ENCODE measurements around the gene HIVEP1. TPM values are rescaled to one million over a fixed set of nuclear protein-coding genes. Genes with fewer than 3 reads are reported as not detected.

HIVEP1 gene
- total RNA-seq, 5 donors from 2014 or later (not counting 1 experiment from before 2014, with no cell fraction given) = 20.0 to 73.1 (median 29.5) TPM

DNA sequence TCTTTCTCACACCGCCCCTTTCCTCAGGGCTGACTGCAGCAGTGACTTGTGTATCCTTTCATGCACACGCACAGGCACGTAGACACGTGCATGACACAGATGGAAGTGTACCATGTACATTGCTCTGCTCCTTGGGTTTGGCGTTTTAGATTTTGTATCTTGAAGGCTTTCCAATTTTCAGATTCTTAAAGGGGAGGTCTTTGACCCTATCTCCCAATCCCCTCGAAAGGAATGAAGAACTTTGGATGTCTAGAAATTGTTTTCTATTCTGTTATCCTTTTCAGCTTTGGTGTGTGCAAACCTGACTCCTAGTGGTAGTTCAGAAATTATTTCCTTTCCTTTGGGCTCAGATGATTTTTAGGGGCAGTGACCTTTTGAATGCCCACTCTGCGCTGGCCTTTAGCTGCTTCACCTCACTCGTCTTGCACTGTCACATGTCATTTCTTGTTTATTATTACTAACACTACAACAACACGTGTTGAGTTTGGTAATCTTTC, 63.0 kb downstream of the HIVEP1 start:
- H3K9me3 ChIP-seq = no peaks in the 10 kb centered on the region
- no peak overlapping the region for H3K27ac ChIP-seq (ENCODE audit: low read length)
- Mint-ChIP-seq H3K27ac (no peak overlapping the region), H3K36me3 (peaks cover 12% of the 10 kb centered on the region), H3K4me1 (peaks cover 48 to 62% (median 56%) of the 10 kb centered on the region in 3 donors), H3K4me3 (no peak overlapping the region), H3K27me3 (no peaks in the 10 kb centered on the region), H3K9me3 (no peaks in the 10 kb centered on the region)
- no peak overlapping the region for H3K4me3 ChIP-seq (ENCODE audit: control insufficient read depth in 1 of 2, extremely low read depth in 1 of 2, low read length in 1 of 2)
- ChIA-PET CTCF (interaction anchor here (0.6 to 1.2 kb wide), 13 partner anchors 9 to 420 kb away, joined by 3 to 7 read pairs (median 3); no protein-coding TSS in a partner anchor), POLR2A (interaction anchor here in 1 of 2 donors (0.7 kb wide), 2 partner anchors 371 to 985 kb away, joined by 4 to 5 read pairs; no protein-coding TSS in a partner anchor)
- H3K27me3 ChIP-seq (replicated peaks in 1 of 2; ENCODE audit: control insufficient read depth in 2 of 2, extremely low read depth in 1 of 2, insufficient read depth in 2 of 2, low read length in 1 of 2) = no peaks in the 10 kb centered on the region
- ATAC-seq (replicated peaks in 1 of 4) = peak; percentile 35 to 92 (median 68)
- DNase-seq = peak in 18 of 35 experiments; percentile 4 to 41 (median 15)
- WGBS (ENCODE audit: insufficient coverage) = 90% methylated on average over 4 of the region's 9 CpGs
- no peaks in the 10 kb centered on the region for H3K36me3 ChIP-seq (ENCODE audit: control insufficient read depth in 2 of 2, extremely low read depth in 1 of 2, insufficient read depth in 1 of 2, low read length in 1 of 2)
- peaks cover 5 to 20% of the 10 kb centered on the region in 2 experiments for H3K4me1 ChIP-seq (ENCODE audit: control insufficient read depth in 1 of 2, extremely low read depth in 1 of 2, insufficient read depth in 2 of 2, low read length in 2 of 2)

DNA sequence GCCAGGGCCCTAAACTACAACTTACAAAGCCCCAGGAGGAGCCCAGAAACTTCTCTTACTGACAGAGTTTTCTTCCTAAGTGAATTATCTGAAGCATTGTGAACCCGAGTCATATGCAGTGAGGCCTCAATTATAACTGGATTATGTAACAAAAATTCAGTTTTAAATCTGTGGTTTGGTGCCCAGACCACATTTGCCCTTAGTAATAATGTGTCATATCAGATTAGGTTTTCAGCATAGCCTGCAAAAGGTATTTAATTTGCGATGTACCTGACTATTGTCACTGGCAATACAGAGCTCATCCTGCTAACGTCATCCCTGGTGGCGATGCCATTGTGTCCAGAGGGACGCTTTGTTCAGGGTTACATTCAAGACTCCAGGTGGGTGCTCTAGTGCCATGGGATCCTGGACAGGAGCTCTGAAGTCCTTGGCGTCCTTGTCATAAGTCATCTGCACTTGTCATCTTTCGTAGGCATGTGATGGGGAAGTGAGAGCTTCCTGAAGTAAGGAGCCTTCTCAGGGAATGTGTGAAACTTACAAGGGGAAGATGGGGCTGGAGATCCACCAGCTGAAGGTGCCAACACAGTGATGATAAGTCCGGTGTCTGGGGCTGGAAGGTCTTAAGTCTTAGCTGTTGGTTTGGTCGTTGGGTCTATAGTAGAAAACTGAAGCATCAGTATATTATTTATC, 65.1 kb downstream of the HIVEP1 start:
- Mint-ChIP-seq H3K9me3 (no peaks in the 10 kb centered on the region), H3K4me1 (peaks cover 56 to 65% (median 58%) of the 10 kb centered on the region in 3 donors), H3K27ac (peak overlapping the region in 1 of 2 donors; percentile 2), H3K27me3 (no peaks in the 10 kb centered on the region), H3K4me3 (no peak overlapping the region), H3K36me3 (peaks cover 18% of the 10 kb centered on the region)
- Histone ChIP-seq H3K4me1 (ENCODE audit: control insufficient read depth in 1 of 2, extremely low read depth in 1 of 2, insufficient read depth in 2 of 2, low read length in 2 of 2) (peaks cover 2 to 15% of the 10 kb centered on the region in 2 experiments), H3K27ac (ENCODE audit: low read length) (no peak overlapping the region), H3K9me3 (no peaks in the 10 kb centered on the region), H3K4me3 (ENCODE audit: control insufficient read depth in 1 of 2, extremely low read depth in 1 of 2, low read length in 1 of 2) (no peak overlapping the region), H3K36me3 (ENCODE audit: control insufficient read depth in 2 of 2, extremely low read depth in 1 of 2, insufficient read depth in 1 of 2, low read length in 1 of 2) (no peaks in the 10 kb centered on the region), H3K27me3 (replicated peaks in 1 of 2; ENCODE audit: control insufficient read depth in 2 of 2, extremely low read depth in 1 of 2, insufficient read depth in 2 of 2, low read length in 1 of 2) (no peaks in the 10 kb centered on the region)
- CTCF ChIA-PET = no interaction called here
- DNase-seq = no peak
- WGBS (ENCODE audit: insufficient coverage) = 100% methylated on average over 6 of the region's 9 CpGs
- no peak for ATAC-seq (replicated peaks in 1 of 4)
- POLR2A ChIA-PET = interaction anchor here in 1 of 2 donors (0.6 kb wide), 2 partner anchors 183 to 312 kb away, joined by 3 to 6 read pairs; no protein-coding TSS in a partner anchor

DNA sequence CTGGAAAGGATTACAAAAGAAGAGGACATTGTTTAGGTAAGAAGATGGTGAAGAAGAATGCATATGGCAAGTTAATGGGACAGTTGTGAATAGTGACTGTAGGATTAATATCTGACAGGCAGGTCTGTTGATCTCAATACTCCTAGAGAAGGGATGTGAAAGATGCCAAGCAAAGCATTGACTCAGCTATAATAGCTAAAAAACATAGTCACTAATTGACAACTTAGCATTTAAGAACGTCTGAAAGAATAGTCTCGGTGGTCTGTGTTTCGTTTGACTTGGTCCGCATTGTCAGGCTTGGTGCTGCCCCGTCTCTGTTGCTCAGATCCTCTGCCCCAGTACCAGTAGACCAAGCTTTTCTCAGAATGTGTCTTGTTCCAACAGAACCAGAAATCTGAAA, 65.9 kb downstream of the HIVEP1 start:
- Histone ChIP-seq H3K4me1 (ENCODE audit: control insufficient read depth in 1 of 2, extremely low read depth in 1 of 2, insufficient read depth in 2 of 2, low read length in 2 of 2) (peaks cover 2 to 17% of the 10 kb centered on the region in 2 experiments), H3K27ac (ENCODE audit: low read length) (no peak overlapping the region), H3K36me3 (ENCODE audit: control insufficient read depth in 2 of 2, extremely low read depth in 1 of 2, insufficient read depth in 1 of 2, low read length in 1 of 2) (no peaks in the 10 kb centered on the region), H3K27me3 (replicated peaks in 1 of 2; ENCODE audit: control insufficient read depth in 2 of 2, extremely low read depth in 1 of 2, insufficient read depth in 2 of 2, low read length in 1 of 2) (no peaks in the 10 kb centered on the region), H3K4me3 (ENCODE audit: control insufficient read depth in 1 of 2, extremely low read depth in 1 of 2, low read length in 1 of 2) (no peak overlapping the region), H3K9me3 (no peaks in the 10 kb centered on the region)
- Mint-ChIP-seq H3K4me1 (peaks cover 56 to 62% (median 59%) of the 10 kb centered on the region in 3 donors), H3K27ac (no peak overlapping the region), H3K36me3 (peaks cover 18% of the 10 kb centered on the region), H3K9me3 (no peaks in the 10 kb centered on the region), H3K4me3 (no peak overlapping the region), H3K27me3 (no peaks in the 10 kb centered on the region)
- DNase-seq = no peak
- POLR2A ChIA-PET = interaction anchor here in 1 of 2 donors (0.7 kb wide), 1 partner anchor 567 kb away, joined by 7 read pairs; no protein-coding TSS in a partner anchor
- ATAC-seq (replicated peaks in 1 of 4) = no peak
- CTCF ChIA-PET = no interaction called here
- 100% methylated on average over 5 of the region's 5 CpGs for WGBS (ENCODE audit: insufficient coverage)

DNA sequence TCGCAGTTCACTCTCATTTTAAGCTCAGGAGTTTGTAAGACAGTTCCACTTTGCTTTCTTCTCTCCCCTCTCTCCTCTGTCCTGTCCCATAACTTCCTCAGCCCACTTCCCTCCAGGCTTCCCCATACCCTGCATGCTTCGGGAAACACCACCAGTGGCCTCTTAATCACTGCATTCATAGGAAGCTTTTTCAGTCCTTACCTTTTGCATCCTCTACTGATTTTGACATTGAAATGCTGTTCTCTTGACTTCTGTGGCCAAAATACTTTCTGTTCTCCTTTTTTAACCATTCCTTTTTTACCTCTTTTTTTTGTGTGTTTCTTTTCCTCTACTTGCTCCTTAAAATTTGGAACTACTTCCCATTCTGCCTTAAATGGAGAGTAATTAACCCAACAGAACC, 69.7 kb downstream of the HIVEP1 start:
- no peak for DNase-seq
- Histone ChIP-seq H3K4me1 (ENCODE audit: control insufficient read depth in 1 of 2, extremely low read depth in 1 of 2, insufficient read depth in 2 of 2, low read length in 2 of 2) (peaks cover 0 to 4% of the 10 kb centered on the region in 2 experiments), H3K27ac (ENCODE audit: low read length) (no peak overlapping the region), H3K27me3 (replicated peaks in 1 of 2; ENCODE audit: control insufficient read depth in 2 of 2, extremely low read depth in 1 of 2, insufficient read depth in 2 of 2, low read length in 1 of 2) (no peaks in the 10 kb centered on the region), H3K4me3 (ENCODE audit: control insufficient read depth in 1 of 2, extremely low read depth in 1 of 2, low read length in 1 of 2) (no peak overlapping the region), H3K36me3 (ENCODE audit: control insufficient read depth in 2 of 2, extremely low read depth in 1 of 2, insufficient read depth in 1 of 2, low read length in 1 of 2) (no peaks in the 10 kb centered on the region), H3K9me3 (no peaks in the 10 kb centered on the region)
- H3K27me3 Mint-ChIP-seq = no peaks in the 10 kb centered on the region
- no peaks in the 10 kb centered on the region for H3K9me3 Mint-ChIP-seq
- ChIA-PET CTCF (no interaction called here), POLR2A (interaction anchor here in 1 of 2 donors (1.0 kb wide), 1 partner anchor 10 kb away, joined by 4 read pairs; no protein-coding TSS in a partner anchor)
- H3K27ac Mint-ChIP-seq = no peak overlapping the region
- ATAC-seq (replicated peaks in 1 of 4) = no peak
- WGBS (ENCODE audit: insufficient coverage) = 100% methylated on average over 2 of the region's 2 CpGs
- H3K4me1 Mint-ChIP-seq = peaks cover 56 to 63% (median 61%) of the 10 kb centered on the region in 3 donors
- peaks cover 15% of the 10 kb centered on the region for H3K36me3 Mint-ChIP-seq
- no peak overlapping the region for H3K4me3 Mint-ChIP-seq

DNA sequence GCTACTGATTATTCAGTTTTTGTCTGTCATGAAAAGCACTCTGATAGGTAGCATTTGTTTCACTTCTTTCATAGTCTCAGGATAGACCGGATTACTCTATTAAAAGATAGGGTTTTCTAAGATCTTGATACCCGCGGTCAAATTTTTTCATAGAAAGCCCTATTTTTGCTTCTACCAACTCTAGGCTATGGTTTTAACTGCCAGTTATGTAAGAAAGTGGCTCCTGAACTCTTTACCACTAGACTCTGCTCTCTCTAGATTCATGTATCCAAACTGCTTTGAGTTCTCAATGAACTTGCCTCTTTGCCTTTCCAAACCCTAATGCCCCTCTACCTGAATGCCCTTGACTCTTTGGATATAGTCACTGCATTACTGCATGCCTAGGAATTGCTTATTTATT, 70.3 kb downstream of the HIVEP1 start:
- H3K4me1 ChIP-seq (ENCODE audit: control insufficient read depth in 1 of 2, extremely low read depth in 1 of 2, insufficient read depth in 2 of 2, low read length in 2 of 2) = peaks cover 0 to 4% of the 10 kb centered on the region in 2 experiments
- no peak for ATAC-seq (replicated peaks in 1 of 4)
- DNase-seq = no peak
- H3K36me3 Mint-ChIP-seq = peaks cover 15% of the 10 kb centered on the region
- ChIA-PET POLR2A (no interaction called here), CTCF (no interaction called here)
- H3K9me3 Mint-ChIP-seq = no peaks in the 10 kb centered on the region
- no peak overlapping the region for H3K27ac Mint-ChIP-seq
- no CpG with 5 or more reads among the region's 3 CpGs for WGBS (ENCODE audit: insufficient coverage)
- H3K9me3 ChIP-seq = no peaks in the 10 kb centered on the region
- no peak overlapping the region for H3K4me3 Mint-ChIP-seq
- no peaks in the 10 kb centered on the region for H3K27me3 ChIP-seq (replicated peaks in 1 of 2; ENCODE audit: control insufficient read depth in 2 of 2, extremely low read depth in 1 of 2, insufficient read depth in 2 of 2, low read length in 1 of 2)
- no peaks in the 10 kb centered on the region for H3K36me3 ChIP-seq (ENCODE audit: control insufficient read depth in 2 of 2, extremely low read depth in 1 of 2, insufficient read depth in 1 of 2, low read length in 1 of 2)
- no peak overlapping the region for H3K27ac ChIP-seq (ENCODE audit: low read length)
- H3K27me3 Mint-ChIP-seq = no peaks in the 10 kb centered on the region
- H3K4me1 Mint-ChIP-seq = peaks cover 56 to 63% (median 58%) of the 10 kb centered on the region in 3 donors
- no peak overlapping the region for H3K4me3 ChIP-seq (ENCODE audit: control insufficient read depth in 1 of 2, extremely low read depth in 1 of 2, low read length in 1 of 2)

DNA sequence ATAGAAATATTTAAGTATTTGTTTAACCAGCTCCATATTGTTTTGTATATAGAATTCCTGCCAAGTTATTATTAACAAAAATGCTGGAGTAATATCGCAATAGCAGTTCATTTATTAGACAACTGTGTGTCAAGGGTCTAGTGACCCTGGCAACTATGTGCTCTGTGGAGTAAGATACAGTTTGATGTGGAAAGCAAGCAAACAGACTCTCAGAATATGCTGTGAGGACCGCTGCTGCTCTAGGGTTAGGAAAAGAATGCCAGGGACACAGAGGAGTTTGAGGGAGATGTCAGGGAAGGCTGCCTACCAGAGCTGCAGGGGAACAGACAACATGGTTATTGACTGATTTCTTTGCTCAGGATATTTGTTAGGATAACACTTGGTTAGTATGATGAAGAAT, 71.2 kb downstream of the HIVEP1 start:
- H3K4me3 Mint-ChIP-seq = no peak overlapping the region

More for the DNA sequence above, 71.2 kb downstream of the HIVEP1 start:
- ChIA-PET CTCF (interaction anchor here in 1 of 2 donors (1.1 kb wide), 1 partner anchor 13 kb away, joined by 3 read pairs; no protein-coding TSS in a partner anchor), POLR2A (interaction anchor here in 1 of 2 donors (0.5 to 0.7 kb wide), 2 partner anchors 17 to 372 kb away, joined by 3 read pairs; no protein-coding TSS in a partner anchor)
- peaks cover 6% of the 10 kb centered on the region for H3K36me3 Mint-ChIP-seq
- H3K27ac Mint-ChIP-seq = no peak overlapping the region
- H3K27ac ChIP-seq (ENCODE audit: low read length) = no peak overlapping the region
- no peaks in the 10 kb centered on the region for H3K27me3 Mint-ChIP-seq
- no peak overlapping the region for H3K4me3 ChIP-seq (ENCODE audit: control insufficient read depth in 1 of 2, extremely low read depth in 1 of 2, low read length in 1 of 2)
- peaks cover 0 to 4% of the 10 kb centered on the region in 2 experiments for H3K4me1 ChIP-seq (ENCODE audit: control insufficient read depth in 1 of 2, extremely low read depth in 1 of 2, insufficient read depth in 2 of 2, low read length in 2 of 2)
- peaks cover 55 to 61% (median 59%) of the 10 kb centered on the region in 3 donors for H3K4me1 Mint-ChIP-seq
- H3K36me3 ChIP-seq (ENCODE audit: control insufficient read depth in 2 of 2, extremely low read depth in 1 of 2, insufficient read depth in 1 of 2, low read length in 1 of 2) = no peaks in the 10 kb centered on the region
- DNase-seq (no peak), ATAC-seq (replicated peaks in 1 of 4) (no peak)
- H3K9me3 ChIP-seq = no peaks in the 10 kb centered on the region
- 89% methylated on average over 1 of the region's 2 CpGs for WGBS (ENCODE audit: insufficient coverage)
- no peaks in the 10 kb centered on the region for H3K9me3 Mint-ChIP-seq
- no peaks in the 10 kb centered on the region for H3K27me3 ChIP-seq (replicated peaks in 1 of 2; ENCODE audit: control insufficient read depth in 2 of 2, extremely low read depth in 1 of 2, insufficient read depth in 2 of 2, low read length in 1 of 2)
